ENCODE data around the gene TIA1. TPM values are rescaled to one million over a fixed set of nuclear protein-coding genes. Genes with fewer than 3 reads are reported as not detected.
A peak's percentile ranks its signal among the peaks of the same experiment; 100 is the strongest.
"Not testable (repeated sequence)": the region's sequence is repeated elsewhere in the genome, so short reads cannot be mapped to it uniquely, and the experiment has no call there.

The TIA1 gene, protein sequence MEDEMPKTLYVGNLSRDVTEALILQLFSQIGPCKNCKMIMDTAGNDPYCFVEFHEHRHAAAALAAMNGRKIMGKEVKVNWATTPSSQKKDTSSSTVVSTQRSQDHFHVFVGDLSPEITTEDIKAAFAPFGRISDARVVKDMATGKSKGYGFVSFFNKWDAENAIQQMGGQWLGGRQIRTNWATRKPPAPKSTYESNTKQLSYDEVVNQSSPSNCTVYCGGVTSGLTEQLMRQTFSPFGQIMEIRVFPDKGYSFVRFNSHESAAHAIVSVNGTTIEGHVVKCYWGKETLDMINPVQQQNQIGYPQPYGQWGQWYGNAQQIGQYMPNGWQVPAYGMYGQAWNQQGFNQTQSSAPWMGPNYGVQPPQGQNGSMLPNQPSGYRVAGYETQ
- polyA plus RNA-seq (2014; cell fraction: cytosol; rRNA removed): 151 and 182 TPM in 2 replicates
- polyA plus RNA-seq (2014; cell fraction: nucleus; rRNA removed): 826 and 1,023 TPM in 2 replicates

DNA sequence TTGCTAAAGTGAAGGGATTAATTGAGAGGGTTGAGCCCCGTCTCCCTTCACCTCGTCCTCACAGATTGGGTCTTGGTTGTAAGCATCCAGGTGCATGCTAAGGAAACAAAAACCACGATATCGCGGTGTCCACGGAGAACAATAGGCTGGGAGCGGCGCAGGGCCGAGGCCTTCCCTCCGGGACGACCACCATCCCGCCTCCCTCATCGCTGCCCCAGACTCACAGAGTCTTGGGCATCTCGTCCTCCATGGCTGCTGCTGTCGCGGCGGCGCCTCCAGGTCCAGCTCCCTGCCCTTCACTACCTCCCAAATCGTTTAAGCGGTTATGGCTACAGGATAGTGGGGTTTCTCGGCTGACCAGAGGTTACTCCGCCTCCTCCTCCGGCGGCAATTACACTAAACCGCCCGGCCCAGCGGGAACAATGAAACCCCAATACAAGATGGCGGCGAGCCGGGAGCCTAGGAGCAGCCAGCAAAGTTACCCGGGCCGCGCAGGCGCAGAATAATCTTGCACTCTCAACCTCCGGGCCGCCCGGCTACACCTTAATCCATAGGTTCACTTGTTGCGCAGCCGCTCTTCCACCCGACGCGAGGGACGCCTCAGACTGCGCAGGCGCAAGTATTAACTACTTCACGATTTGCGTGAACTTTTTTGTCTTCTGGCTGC, at the start of gene TIA1:
Gene TIA1 (minus strand): TSS at position 448 of the 667 bp plus-strand sequence. CDS start 198 bp downstream, at position 250.
- DNase-seq (ENCODE audit: low spot score): peak; percentile 99

- not testable (repeated sequence) for DNase-seq (ENCODE audit: low spot score)
Measured at GRCh38 chr2:70297828-70298227, 49.4 kb upstream of the TIA1 start.

DNA sequence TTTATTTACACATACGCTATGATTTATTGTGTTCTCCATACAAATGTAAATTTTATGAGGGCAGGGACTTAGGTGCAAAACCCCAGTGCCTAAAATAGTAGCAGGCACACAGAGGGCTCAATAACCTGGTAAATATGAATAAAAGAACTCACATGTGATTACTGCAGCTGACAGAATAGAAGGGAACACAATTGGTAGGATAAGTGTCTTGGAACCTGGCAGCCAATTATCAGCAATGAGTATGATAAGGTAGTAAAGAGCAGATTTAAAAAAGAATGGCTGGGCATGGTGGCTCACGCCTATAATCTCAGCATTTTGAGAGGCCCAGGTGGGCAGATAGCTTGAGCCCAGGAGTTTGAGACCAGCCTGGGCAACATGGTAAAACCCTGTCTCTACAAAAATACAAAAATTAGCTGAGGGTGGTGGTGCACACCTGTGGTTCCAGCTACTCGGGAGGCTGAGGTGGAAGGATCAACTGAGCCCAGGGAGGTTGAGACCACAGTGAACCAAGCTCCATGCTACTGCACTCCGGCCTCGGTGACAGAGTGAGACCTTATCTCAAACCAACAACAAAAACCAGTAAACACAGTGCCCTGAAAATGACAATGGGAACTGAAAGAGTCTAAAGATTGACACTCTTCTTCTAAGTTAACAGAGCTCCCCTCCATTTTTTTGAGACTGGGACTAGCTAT, 35.2 kb upstream of the TIA1 start:
- no peak for DNase-seq (ENCODE audit: low spot score)

DNA sequence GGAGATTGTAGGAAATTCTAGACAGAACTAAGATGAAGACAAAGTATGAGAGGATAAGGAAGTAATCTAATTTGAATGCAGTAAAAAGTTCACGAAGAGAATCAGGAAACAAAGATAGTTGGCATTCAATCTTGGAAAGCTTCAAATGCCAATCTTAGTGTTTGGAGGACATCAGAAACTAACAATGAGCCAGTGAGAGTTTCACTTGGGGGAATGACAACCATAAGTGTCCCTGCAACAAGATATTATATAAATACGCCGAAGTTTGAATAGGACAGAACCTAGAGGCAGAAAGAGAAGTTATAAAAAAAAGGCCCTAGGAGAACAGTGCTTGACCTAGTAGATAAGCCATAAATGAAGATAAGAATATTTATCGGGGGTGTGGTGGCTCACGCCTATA, 34.0 kb upstream of the TIA1 start:
- DNase-seq (ENCODE audit: low spot score): no peak

GRCh38 chr2:70280242-70280798, 31.9 kb upstream of the TIA1 start:
- DNase-seq (ENCODE audit: low spot score): no peak

DNA sequence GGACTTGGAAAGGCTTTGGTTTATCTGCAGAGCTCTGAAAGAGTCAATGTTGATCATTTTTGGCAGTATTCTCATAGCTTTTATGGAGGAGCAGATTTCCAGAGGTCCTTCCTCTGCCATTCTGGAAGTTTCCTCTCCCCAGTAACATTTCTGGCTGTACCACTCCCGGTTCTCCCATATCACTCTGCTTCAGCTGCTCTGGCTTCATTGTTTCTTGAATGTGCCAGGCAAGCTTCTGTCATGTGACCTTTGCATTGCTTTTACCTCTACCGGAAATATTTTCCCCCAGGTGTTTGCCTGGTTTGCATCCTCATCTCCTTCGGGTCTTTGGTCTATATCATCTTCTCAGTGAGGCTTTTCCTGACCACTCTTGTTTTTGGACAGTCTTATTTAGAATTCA, 21.9 kb upstream of the TIA1 start:
- DNase-seq (ENCODE audit: low spot score): no peak

- DNase-seq (ENCODE audit: low spot score): not testable (repeated sequence)
Measured at GRCh38 chr2:70269422-70270302, 21.2 kb upstream of the TIA1 start.

DNA sequence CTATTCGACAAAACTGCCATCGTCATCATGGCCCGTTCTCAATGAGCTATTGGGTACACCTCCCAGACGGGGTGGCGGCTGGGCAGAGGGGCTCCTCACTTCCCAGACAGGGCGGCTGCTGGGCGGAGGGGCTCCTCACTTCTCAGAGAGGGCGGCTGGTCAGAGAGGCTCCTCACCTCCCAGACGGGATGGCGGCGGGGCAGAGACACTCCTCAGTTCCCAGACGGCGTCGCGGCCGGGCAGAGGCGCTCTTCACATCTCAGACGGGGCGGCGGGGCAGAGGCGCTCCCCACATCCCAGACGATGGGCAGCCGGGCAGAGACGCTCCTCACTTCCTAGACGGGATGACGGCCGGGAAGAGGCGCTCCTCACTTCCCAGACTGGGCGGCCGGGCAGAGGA, 18.5 kb upstream of the TIA1 start:
- not testable (repeated sequence) for DNase-seq (ENCODE audit: low spot score)

DNA sequence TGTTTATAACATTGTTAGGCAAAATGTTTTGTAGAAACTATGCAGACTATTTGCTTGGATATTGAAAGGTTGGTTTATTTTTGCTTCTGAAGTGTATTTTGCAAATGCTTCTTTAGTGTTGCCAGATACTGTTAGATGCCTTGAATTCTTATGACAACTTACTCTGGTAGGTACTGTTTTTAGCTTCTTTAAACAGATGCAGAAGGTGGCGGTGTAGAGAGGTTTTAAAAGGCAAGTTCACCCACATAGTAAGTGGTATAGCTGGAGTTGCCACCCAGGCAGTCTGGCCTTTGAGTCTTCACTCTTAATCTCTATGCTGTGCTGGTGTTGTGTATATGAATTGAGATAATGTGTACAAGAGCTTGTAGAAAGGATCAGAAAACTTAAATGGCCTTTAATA, 13.1 kb upstream of the TIA1 start:
- no peak for DNase-seq (ENCODE audit: low spot score)

GRCh38 chr2:70258532-70258875, 10.1 kb upstream of the TIA1 start:
- peak; percentile 50 for DNase-seq (ENCODE audit: low spot score)

DNA sequence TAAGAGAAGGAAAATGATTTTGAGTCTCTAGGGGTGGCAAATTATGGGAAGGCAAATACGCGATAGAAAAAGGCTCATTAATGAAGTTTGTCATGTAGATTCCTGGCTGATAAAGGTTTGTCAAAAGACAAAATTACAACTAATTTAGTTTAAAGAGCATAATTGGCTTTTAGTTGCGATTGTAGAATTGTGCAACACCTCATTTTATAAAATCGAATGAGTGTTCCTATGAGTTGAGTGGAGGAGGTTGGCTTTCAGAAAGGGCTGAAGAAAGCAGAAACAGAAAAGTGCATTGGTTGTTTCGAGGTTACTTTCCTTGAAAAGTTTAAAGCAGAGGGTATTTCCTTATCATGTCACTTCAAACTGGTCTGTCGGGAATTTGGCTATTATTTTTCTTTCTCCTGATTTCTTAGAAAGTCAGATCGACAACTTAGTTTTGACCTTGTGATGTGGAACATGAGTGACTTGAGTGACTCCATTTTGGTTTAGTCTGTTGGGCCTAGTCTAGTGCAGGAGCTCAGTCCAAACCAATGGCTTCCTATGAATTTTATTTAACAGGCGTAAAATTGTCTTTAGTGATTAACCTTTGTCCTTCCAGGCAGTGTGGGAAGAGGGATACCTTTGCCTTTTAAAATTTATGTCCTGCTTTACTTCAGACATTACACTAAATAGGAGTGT, 7.3 kb upstream of the TIA1 start:
- DNase-seq (ENCODE audit: low spot score): no peak

GRCh38 chr2:70250434-70250833, 2.0 kb upstream of the TIA1 start:
- DNase-seq (ENCODE audit: low spot score): no peak

DNA sequence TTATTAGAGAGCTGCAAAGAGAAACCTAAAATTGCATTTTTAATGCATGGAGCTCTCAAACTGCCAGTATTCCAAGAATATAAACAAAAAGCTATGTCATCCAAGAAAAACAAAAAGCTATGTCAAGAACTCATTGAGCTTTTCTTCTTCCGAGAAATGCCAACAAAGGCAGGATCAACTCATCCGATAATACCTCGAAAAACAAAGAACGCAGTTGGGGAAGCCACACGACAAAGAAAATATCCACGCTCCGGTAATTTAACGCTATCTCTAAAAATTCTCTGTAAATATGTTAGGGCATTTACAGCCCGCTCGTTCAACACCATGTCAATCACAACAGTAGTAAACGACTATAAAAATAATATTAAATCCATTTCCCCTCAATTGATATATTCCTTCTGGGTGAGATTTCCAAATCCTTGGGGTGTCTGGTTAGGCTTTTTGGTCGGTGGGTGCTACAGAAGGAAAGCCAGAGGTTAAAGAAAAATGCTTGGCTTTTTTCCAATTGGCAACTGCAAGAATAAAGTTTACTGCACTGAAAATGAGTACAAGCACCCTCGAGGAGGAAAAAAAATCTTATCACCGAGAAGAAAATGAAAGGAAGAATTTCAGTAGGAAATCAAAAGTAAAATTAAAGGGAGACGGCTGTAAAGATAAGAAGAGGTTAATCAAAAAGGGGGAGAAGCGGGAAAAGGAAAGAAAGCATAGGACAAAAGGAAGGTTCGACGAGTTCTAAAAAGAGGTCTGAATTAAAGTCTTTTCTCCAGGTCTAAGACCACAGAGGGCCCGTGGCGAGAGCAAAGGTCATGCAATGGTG, 856 bp downstream of the TIA1 start:
- no peak for DNase-seq (ENCODE audit: low spot score)

DNA sequence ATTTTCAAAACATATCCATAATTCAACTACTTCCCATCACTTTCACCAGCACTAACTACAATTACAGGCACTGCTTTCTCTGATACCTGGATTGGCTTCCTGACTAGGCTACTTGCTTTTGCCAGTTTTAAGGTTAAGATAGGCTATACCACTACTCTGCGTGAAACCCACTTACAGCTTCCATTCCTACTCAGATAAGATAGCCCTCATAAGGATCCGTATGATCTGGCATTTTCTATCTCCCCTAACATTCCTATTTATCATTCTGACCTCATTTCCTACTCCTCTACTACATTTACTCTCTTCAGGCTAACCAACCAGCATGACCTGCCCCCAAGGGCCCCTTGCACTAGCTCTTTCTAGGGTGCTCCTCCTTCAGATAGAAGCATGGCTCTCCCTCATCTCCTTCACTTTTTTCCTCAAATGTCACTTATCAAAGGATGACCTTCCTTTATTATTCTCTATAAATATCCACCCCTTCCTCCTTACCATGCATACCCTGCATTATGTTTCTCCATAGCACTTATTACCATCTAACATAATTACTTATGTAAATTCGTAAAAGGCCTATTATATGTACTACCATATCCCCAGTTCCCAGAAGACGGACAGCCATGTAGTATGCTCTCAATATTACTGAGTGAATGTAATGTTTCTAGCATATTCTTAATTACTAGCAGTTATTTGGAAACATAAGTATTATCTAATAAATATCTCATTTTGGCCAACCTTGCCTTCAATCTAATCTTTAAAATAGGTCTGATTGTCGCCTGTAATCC, 4.4 kb downstream of the TIA1 start:
- no peak for DNase-seq (ENCODE audit: low spot score)

- DNase-seq (ENCODE audit: low spot score): no peak
Measured at GRCh38 chr2:70242552-70242951, 5.9 kb downstream of the TIA1 start.

DNA sequence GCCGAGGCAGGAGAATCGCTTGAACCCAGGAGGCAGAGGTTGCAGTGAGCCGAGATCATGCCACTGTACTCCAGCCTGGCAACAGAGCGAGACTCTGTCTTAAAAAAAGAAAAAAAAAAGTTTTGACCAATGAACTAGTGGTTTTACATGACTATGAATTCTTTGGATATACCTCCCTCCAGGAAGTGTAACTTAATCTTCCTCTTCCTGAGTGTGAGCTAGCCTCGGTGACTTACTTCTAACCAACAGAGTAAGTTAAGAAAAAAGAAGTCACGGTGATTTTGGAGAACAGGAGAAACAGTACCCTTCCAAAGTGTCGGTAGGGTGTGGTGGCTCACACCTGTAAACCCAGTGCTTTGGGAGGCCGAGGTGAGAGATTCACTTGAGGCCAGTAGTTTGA, 7.1 kb downstream of the TIA1 start:
- no peak for DNase-seq (ENCODE audit: low spot score)

- DNase-seq (ENCODE audit: low spot score): no peak
Measured at GRCh38 chr2:70240599-70240998, 7.8 kb downstream of the TIA1 start.

DNA sequence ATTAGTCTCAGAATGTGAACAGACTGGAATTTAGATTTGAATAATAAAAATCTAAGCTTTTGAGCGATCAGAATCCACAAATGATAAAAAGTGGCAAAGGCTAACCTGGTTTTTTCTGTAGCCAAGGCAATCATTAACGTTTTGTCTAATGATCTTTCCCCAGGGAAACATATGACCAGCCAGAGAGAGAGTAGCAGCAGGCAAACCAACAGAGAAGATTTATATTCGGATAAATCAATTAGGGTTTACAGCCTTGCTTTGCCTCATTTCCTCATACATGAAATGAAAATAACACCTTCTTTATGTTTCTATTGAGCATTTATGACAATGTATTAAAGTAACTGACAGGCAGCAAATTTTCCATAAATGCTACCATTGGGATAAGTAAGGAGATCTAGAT, 14.5 kb downstream of the TIA1 start:
- DNase-seq (ENCODE audit: low spot score): no peak

DNA sequence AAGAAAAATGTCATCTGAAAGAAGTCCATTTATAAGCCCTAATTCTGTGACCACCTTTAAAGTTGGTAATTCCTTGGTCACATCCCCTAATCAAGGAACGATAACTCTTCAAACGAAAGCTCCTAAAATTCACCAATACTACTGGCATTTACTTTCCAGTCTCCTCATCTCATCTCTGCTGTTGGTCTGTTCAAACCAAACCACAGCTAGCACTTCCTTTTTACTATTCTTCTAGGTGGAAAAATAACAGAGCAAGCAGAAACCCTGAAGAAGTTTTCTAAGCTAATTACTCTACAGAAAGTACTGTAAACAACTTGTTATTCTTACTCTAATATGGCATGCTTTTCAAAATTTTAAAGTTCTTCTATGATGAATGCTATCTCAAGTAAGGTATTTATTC, 21.6 kb downstream of the TIA1 start:
- DNase-seq (ENCODE audit: low spot score): no peak

All from SK-N-DZ (cell line).